NOMO-1 treated with DMSO at 0.1 percent for 48 hours (cell line): ENCODE measurements around the gene GHR.
"Not testable (repeated sequence)": the region's sequence is repeated elsewhere in the genome, so short reads cannot be mapped to it uniquely, and the experiment has no call there.

Experiments
- DNase-seq: peaks from one replicate; lab custom pipeline; 2025; ENCODE audit not compliant: unreplicated experiment; lab: John Stamatoyannopoulos, UW

The GHR gene

DNA sequence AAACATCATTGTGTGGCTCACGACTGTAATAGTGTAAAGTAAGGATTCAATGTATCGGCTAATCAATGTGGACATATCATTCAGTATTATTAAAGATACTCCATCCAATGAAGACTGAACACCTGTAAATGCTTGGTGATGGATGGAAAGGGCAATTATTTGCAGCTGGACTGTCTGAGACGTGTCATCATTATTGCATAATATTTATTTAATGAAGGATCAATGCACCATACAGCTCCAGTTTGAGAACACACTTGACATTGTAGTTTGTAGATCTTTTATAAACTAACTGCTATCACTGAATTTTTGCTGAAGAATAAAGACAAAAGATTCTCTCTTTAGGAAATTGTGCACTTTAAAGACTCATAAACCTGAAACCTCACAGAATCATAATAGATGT is 215.7 kb downstream of the GHR start:
- DNase-seq, result no peak

DNA sequence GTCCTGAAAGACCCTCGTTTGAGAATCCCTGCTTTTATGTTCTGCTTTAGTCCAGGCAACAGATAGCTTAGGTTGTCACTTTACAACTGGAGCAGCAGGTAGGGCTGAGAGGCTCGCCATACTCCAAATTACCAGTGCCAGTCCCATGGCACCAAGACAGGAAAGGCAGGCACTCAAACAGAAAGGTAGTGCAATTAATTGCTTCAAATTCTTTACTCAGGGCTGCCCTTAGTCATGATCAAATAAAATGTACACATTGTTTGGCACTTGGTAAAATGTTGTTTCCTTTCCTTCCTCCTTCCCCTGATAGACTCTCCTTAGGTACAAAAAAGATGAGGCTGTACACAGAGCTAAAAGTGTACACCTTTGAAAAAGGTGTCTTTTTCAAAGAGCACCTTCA is 217.6 kb downstream of the GHR start:
- DNase-seq, result no peak

DNA sequence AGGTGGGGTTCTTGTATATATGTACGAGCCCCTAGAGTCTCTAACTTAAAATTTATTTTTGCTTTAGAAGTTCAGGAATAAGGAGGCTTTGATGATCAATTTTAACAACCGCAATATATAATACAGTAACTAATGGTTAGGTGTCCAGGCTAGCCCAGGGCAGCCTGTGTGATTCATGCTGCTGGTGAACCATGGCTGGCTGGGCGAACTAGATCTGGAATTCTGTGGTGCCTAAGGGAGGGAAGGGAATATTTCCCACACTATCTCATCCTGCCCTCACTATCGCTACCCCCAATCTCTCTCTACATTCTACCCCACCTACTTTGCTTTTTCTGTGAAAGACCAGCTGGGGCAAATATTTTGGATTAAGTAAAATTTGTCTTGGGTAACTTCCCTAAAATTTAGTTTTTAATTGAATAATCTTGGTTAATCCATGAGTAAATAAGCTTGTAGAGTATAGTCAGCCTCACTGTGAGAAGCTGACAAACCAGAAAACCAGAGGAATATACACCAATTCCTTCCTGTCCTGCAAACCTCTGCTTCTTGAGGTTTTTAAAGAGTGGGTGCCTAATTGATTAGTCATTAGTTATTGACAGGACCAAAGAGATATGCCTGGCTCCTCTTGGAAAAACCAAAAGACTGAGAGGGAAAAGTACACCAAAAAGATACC is 218.2 kb downstream of the GHR start:
- DNase-seq, result no peak

DNA sequence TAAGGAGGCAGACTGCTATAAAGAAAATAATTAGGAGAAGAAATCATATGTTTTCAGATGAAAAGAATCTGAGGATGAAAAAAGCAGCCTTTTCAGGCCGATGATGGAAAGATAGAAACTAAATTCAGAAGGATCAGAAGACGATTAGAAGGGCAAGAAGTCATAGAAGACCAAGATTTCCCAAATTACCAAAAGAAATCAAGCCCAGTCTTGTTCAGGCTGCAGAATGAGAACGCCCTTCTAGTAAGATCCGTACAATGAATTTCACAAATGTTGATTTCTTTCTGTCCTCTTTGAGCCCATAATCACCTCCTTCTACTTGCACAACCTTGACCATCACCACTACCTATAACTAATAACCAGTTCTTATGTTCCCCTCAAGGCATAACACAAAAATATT is 218.8 kb downstream of the GHR start:
- no peak for DNase-seq

DNA sequence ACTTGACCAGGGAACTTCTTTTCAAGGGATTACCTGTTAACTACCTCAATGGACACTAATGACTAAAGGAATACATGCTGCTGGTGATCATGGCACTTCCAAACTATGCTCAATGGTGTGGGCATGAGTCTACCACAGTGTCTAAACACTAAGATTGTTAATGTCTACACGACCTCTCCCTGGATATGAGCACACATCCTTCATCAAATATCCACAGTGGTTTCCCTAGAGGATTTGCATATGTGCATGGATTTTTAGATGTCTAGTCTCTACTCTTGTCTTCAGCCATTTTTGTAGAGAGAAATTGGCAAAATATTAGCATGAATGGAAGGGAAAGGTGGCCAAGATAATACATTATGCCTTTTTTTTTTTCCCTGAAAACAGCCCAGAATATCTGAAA is 220.1 kb downstream of the GHR start:
- DNase-seq, result no peak

DNA sequence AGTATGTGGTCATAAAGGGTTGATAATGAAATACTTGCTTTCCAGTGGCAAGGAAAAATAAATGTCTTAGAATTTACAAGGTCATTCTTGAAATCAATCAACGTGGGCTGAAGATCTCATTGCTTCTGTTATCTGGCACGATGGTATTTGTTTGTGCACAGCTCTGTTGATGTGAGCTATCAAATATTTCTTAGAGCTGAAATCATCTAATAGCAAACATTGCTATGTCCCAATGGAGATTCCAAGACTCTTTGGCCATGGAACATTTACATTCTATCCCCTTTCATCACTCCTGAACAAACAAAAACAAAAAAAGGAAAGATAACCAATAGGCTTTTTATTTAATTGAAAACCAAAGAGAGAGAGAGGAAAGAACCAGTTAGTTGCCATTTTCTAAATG is 221.9 kb downstream of the GHR start:
- no peak for DNase-seq

DNA sequence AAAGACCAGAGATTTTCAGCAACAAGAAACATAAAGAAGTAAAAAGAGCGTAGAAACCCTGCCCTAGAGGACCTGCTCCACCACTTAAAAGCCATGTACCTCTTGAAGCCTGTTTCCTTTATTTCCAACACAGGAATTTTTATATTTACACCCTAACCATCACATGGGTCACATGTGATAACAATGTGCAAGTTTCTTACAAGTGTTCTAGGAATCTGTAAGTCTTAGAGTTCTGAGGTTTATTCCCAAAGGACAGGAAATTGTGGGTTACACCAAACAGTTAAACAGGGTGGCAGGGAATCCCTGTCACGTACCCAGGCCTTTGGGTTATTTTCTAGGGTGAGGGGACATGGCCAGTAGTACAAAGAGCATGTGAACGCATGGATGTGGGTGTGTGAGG is 224.8 kb downstream of the GHR start:
- no peak for DNase-seq

DNA sequence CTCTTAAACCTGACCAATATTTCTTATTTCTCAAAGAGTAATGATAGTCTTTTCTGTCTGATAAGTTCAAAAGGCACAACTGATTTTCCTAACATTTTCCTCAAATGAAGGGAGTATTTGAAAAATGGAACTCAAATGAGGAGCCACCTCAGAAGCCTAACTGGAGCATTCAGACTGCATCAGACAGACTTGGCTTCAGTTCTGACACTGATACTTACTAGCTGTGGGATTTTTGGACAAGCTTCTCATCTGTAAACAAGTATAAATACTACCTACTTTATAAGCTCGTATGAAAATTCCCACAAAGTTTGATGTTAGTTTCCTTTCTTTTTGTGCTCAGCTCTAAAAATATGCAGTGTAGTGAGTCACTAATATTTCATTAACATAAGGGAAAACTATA is 225.7 kb downstream of the GHR start:
- no peak for DNase-seq

DNA sequence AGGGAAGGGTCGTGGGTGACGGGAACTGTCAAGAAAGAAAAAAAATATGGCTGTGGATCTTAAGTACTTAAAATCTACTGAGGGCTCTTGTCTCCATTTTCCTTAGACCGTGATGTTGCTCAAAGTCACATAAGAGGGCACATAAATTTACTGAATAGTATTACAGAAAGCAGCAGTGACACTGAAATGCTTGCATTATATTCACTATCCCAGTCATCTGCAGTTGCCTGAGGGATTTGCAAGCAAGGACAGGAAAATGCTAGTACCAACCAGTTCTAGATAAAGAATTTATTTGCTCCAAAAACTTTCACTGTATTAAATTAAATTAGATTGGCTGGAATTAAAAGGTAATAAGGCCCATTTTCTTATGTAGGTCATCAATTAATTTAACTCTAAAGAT is 226.8 kb downstream of the GHR start:
- no peak for DNase-seq

DNA sequence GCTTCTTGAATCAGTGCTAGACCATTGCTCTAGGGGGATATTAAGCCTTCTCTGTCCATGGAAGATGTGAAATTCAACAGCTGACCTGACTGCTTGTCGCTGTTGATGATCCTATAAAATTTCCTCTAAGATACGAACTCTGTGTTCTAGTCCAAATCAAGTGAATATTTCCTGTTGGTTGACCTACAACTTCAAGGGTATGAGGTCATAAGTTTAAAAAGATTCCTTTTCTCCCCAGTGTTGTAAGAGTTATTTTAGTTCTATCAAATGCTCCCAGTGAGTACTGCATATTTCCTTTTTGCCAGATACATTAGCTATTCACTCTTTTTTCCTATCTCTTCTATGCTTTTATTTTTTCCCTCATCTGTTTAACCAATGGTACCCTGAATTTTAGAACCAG is 230.5 kb downstream of the GHR start:
- no peak for DNase-seq

DNA sequence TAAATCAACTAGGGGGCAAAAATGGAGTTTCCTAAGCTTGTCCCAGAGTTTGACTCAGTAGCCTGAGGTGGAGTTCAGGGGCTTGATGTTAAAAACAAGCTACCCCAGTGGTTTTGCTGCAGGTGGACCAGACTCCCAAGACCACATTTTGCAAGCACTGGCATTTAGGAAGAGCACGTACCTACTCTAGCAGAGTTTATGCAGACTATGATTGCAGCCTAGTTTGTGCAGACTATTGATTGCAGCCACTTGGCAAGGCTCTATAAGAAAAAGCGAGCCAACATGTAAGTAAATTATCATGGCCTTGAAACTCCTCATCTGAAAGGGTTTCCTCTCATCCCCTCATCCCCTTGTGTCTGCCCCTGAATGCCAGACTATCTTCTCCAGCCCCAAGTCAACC is 231.4 kb downstream of the GHR start:
- DNase-seq, result no peak

DNA sequence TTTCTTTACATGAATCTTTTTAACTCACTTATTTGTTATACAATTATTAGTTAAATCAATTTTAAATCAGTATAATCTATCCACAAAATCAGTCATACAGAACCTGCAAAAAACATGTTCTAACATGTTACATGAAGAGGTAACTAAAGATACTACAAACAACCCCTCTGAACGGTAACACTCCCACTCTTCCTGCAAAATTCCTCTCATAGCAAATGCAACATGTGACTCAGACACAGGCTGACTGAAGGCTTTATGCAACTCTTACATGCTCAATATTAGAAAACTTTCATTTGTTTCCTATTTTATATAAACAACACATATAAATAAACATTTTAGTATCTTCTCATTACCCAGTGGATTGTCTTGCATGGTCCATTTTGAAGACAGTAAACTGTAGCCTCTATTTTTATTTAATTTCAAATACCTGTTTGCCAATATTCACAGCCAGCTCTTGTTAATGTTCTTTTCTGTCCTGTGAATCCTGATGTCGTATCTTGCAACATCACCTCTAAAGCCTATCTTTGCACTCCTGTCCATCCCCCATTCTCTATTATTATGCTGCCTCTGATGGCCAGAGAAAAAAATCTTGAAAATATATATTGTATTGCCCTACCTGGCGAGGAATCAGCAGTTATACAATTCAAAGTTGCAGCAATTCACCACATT is 232.9 kb downstream of the GHR start:
- DNase-seq, result no peak

DNA sequence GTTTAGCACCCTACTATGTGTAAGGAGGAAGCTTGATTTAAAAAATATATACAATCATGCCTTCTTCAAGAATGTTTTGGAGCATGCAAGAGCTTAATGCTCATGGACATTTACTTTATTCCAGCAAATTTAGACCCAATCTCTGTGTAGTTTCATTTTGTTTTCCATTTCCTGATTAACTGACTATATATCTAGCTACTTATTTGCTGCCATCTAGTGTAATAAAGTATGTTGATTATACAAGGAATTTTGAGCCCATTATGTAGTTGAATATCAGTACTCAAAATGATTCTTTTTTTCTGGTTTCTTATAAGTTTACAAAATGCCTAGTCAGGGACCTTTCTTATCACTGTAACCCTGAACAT is 233.4 kb downstream of the GHR start:
- DNase-seq, result peak; percentile 70

DNA sequence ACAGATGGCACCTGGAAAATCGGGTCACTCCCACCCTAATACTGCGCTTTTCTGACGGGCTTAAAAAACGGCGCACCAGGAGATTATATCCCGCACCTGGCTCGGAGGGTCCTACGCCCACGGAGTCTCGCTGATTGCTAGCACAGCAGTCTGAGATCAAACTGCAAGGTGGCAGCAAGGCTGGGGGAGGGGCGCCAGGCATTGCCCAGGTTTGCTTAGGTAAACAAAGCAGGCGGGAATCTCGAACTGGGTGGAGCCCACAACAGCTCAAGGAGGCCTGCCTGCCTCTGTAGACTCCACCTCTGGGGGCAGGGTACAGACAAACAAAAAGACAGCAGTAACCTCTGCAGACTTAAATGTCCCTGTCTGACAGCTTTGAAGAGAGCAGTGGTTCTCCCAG is 236.6 kb downstream of the GHR start:
- not testable (repeated sequence) for DNase-seq

DNA sequence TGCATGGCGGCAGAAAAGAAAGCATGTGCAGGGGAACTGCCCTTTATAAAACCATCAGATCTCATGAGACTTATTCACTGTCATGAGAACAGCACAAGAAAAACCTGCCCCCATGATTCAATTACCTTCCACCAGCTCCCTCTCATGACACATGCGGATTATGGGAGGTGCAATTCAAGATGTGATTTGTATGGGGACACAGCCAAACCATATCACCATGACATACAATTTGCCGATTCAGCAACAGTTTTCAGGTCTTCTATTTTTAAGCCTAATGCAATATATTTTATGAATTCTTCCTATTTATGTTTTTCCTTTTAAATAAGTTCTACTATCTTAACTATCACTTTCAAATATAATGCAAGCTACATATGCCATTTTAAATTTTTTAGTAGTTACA is 242.6 kb downstream of the GHR start:
- no peak for DNase-seq

DNA sequence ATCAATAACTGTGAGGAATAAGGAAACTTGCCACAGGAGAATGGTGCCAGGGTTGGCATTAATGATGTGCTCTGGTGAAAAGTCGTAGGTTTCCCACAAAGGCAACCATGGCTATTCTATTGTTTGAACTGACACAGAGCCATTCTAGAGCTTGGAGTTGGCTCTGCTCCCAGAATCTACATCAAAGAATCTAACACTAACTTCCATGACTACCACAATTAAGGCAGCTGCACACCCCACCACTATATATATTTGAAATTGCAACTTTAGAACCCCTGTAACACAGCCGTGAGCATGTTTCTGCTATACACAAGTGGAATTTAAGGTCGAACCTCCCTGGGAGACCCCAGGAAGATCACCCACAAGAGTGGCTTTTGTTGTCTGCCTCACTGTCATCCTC is 243.6 kb downstream of the GHR start:
- DNase-seq, result no peak

DNA sequence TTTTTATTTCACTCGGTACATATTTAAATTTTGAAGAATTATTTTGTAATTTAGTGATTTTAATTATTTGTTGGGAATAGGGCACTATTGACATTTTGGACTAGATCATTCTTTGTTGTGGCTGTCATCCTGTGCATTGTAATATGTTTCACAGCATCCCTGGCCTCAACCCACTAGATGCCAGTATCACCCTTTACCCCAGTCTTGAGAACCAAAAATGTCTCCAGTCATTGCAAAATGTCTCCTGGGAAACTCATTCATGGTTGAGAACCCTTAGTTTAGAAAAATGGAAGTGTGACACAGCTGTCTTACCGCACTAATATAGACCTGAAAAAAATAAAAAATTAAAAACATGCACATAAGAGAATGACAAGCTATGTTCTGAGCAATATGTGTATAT is 245.0 kb downstream of the GHR start:
- DNase-seq, result peak; percentile 27

DNA sequence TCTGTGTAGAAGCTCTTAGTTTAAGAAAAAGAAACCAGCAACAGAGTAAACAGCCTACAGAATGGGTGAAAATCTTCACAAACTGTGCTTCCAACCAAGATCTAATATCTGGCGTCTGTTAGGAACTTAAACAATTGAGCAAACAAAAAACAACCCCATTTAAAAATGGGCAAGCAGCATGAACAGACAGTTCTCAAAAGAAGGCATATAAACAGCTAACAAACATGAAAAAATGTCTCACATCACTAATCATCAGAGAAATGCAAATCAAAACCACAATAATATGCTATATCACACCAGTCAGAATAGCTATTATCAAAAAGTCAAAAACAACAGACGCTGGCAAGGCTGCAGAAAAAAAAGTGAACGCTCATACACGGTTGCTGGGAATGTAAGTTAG is 249.7 kb downstream of the GHR start:
- DNase-seq, result no peak

DNA sequence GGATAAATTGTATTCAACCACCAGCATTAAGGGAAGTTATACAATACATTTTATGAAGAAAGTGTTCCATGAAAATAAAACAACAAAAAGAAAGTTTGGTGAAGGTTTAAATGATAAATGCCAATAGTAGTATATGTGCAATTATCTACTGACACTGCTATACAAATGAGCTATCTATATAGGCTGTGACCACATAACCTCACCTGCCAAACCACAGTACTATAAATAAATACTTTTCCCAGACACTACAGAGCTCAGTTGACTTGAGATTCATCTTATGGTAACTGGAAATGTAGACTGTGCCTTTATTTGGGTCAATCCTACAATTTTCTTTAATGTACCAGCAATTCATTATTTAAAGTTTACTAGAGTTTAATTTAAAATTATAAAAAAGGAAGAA is 252.4 kb downstream of the GHR start:
- DNase-seq, result no peak

DNA sequence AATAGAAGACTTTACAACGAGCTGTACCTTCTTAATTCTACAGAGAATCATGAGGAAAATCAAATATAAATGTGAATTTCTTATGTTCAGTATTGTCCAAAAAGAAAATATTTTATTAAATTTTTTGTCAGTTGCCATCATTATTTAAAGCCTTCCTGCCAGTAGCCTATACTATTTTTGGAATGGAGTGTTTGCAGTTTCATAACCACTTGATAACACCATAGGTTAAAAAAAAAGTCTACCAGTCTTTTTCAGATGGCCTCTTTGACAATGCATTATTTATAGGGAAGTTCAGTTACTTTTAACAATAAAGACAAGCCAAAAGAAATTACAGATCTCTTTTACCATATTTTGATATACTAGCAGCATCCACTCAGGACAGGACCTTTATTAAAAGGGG is 253.1 kb downstream of the GHR start:
- DNase-seq, result peak; percentile 72

DNA sequence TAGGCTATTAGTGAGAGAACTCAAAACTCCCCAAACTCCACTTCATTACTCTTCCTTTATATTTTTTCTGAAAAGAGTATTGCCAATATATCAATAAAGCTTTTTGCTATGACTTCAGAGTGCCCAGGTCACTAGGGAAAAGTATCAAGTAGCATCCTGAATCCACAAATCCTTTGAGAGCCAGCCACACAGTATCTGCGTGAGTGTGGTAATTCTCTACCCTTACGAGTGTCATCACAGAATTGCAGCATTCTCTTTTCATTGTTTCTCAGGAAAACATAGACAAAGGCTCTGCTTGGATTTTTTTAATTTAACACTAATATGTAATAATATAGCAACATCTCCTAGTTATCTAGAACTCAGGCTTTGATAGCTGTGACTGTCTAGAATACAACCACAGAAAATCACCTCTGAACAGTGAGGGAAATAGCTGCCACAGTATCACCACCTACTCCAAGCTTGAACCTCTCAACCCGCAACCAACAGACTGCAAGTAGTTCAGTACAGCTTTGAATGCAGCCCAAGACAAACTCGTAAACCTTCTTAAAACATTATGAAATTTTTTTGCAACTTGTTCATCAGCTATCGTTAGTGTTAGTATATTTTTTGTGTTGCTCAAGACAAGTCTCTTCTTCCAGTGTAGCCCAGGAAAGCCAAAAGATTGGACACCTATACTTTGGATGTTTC is 254.1 kb downstream of the GHR start:
- no peak for DNase-seq

DNA sequence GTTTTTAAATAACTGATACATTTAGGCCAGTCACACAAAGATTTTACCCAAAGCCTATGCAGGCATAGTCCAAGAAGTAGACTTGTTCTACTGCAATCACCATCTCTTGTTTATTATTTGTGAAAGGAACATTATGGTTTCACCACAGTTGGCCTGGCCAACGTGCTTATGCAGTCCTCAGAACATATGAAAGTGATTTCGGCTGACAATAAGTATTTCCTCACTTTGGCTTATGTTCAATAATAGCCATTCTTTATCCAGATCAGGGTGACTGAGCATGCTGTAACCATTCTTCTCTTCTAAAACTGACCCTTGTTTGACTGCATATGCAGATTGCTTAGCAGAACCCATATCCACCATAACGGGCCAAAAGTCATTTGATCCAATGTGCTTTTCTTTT is 256.8 kb downstream of the GHR start:
- DNase-seq, result no peak

DNA sequence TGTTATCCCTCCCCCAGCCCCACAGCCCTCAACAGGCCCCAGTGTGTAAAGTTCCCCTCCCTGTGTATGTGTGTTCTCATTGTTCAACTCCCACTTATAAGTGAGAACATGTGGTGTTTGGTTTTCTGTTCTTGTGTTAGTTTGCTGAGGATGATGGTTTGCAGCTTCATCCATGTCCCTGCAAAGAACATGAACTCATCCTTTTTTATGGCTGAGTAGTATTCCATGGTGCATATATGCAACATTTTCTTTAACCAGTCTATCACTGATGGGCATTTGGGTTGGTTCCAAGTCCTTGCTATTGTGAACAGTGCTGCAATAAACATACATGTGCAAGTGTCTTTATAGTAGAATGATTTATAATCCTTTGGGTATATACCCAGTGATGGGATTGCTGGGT is 261.8 kb downstream of the GHR start:
- not testable (repeated sequence) for DNase-seq
